Activated CD8-positive, alpha-beta memory T cell treated with anti-CD3 and anti-CD28 coated beads for 24 hours (primary cell): ENCODE data around the gene GABRA4.

Experiments used
- DNase-seq: peaks from one replicate; pipeline ENCODE4 v3.0.0-alpha.2; 2020

Gene GABRA4

DNA sequence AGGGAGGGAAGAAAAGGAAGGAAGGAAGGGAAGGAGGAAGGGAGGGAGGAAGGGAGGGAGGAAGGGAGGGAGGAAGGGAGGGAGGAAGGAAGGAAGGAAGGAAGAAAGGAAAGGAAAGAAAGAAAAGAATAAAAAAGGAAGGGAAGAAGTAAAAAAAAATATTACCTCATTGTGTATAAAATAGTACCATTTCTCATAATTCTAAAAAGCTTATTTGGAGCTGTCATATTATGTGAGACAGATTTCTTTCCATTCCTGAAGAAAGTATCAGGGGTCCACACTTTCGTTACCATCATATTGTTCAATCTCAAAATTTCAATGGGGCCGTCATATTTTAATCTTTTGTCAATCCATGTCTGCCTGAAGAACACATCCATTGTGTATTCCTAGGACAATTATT is 16.1 kb downstream of the GABRA4 start:
- DNase-seq, result no peak

DNA sequence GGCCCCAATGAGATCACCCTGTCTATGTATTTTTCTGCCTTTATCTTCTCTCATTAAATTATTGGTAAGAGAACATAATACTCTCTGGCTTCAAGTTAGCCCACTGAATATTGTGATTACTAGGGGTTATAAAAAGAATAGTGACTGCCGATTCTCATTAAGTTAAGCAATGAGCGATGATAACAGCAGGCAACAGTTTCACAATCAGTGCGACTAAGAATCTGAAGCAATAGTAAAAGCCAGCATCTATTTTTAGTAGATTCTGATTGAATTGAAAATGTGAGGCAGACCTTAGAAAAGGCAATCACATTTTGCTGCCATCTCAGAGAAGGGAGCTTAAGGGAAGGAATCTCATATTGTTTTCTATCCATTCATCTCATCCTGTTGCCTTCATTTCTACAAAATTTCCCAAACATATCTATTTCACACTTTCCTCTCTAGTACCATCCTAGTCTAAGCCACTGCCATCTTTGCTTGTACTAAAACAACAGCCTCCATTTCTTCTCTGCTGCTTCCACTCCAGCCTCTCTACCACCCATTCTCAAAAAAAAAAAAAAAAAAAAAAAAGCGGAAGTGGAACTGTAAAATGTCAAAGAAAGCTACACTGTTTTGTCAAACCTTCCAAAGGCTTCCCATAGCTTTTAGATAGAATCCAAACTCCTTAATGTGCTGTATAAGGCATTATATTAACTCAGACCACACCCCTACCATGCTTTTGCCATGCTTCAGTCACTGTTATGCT is 17.4 kb downstream of the GABRA4 start:
- DNase-seq, result no peak

DNA sequence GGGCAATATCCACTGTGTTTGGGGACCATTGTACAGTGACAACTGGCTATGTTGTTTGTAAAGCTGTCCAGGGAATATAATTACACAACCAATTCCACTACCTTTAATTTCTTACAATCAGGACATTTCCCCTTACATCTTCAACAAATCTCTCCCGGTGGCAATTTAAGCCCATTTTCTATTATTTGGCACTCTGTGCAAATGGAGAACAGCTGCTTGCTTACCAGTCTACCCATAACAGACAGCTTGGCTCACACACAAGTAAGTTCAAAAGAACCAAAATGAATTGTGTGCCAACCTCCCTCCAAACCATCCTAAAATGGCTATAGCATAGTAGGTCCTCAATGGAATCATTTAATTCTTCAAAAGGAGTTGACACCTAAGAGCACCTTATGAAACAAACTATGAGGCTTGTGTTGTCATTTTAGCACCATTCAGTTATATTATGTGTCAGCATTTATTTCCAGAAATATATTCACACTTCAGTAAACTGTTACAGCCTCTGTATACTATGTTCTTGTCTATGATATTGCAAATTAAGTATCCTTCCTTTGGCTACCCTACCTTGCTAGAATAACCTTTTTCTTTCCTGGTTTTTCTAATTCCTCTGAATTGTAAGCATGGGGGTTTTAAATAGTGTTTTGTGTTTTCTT is 18.4 kb downstream of the GABRA4 start:
- DNase-seq, result no peak

DNA sequence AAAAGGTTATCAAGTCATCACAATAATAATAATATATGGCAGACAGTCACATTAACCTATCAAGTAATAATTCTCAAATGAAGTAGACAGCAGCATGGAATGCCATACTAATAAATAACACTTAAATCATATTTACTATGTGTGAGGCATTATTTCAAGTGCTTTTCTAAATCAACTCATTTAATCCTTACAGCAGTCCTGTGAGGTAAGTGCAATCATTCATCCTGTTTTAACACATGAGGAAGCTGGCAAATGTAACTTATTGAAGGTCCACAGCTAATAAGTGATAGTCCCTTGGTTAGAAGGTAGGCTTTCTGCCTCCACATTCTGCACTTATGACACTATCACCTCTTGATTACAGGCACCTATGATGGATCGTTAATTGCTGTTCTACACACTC is 24.5 kb downstream of the GABRA4 start:
- no peak for DNase-seq

DNA sequence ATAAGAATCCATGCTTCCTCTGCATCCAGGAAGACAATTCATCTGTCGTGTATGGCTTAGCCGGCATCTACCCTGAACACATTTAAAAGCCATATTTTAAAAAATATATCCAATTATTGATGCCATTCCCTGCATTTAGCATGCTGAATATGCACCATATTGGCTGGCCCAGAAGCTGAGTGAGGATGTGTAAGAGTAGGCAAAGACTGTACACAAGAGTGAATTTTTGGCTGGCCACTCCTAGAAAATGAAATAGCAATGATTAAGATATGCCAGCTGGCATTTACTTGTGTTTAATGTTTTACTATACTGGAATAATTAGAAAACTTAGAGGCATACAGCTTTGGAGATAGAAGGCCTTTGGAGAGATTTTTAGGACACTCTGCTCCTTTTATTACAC is 25.8 kb downstream of the GABRA4 start:
- no peak for DNase-seq

DNA sequence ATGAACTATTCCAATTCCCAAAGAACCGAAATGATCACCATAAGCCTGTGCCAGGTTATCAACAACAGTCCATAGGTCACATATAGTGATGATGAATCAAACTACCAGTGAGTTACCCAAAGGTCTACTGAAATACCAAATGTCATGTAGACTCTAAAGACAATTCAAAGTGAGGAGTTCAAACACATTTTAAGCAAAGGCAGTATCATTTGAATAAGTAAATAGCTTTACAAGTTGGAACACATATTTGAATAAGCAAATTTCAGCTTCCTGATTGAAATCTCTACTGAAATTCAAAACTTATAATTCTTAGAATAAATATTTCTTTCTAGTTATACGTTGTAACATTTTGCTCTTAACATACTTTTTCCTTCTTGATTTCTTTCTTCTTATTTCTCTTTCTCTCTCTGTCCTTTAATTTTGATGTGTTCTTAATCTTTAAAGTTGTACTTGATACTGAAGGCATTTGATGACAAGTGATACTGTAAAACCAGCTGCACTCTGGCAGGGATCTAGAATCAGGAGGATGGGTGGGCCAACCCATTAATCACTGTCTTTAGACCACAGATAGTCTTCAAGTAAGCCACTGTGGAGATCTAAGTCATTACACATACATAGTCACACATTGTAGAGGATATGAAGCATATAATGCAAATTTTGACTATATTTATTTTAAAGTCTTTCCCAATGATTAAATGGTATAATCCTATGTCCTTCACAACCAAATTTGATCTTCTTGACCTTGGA is 34.5 kb downstream of the GABRA4 start:
- no peak for DNase-seq

DNA sequence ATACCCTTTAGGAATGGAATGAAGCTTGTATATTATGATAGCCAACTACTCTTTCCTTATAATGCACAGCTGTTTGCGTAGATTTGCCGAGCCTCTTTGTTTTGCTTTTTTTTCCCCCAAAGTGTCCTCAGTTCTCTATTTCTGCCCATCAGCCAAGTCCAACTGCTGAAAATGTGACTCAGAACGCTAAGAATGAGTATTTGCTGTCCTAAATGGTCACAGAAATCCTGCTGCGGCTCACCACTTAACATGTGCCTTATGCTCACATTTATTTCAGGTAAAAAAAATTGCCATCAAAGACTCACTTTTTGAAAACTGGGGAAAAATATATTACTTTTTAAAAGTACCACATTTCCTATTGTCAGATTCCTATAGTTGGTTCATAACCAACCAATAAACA is 36.9 kb downstream of the GABRA4 start:
- no peak for DNase-seq

DNA sequence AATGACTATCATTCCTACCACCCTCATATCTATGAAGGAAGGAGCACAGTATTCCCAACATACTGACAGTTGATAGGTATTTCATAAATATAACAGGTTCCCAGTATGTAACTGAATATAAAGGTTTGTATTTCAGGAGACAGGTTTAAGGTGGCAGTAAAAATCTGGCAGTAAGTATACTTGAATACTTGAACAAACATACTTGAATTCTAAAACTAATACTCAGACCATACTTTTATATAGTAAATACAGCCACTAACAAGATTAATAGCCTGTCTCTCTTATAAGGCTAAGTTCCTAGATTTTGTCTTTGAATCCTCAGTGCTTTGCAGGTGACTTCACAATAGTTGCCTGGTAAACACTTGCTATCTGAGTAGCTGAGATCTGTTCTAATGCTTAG is 37.8 kb downstream of the GABRA4 start:
- DNase-seq, result no peak

DNA sequence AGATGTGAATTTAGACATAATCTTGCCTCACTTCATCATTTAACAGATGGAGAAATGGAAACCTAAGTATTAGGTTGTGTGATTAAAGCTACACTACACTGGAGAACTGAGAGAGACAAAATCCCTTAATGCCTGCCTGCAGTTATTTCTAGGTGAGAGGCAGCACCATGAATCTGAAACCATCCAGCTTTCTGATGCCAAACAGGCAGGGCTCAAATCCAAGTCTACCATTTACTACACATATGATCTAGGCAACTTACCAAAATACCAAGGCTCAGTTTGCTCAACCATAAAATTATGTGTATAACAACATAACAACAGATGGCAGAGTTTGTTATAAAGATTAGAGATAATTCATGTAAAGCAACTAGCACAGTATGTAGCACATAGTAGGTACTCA is 38.7 kb downstream of the GABRA4 start:
- DNase-seq, result no peak

DNA sequence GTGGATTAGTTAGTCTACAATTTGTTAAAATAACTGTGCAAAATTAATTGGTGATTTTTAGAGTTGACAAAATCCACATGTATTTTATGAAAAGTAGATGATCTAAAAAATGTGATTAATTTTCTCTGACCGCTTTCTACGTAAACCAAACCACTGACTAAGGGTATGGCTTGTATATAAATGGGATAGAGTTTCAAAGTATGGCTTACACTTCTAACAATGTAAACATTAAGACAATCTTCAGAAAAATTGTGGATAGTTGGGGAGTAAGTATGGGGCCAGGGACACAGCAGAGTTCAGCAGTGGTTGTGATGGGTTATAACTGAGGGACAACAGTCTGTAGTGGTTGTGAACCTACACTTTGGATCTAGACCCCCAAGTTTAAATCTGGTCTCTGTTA is 39.8 kb downstream of the GABRA4 start:
- DNase-seq, result no peak

DNA sequence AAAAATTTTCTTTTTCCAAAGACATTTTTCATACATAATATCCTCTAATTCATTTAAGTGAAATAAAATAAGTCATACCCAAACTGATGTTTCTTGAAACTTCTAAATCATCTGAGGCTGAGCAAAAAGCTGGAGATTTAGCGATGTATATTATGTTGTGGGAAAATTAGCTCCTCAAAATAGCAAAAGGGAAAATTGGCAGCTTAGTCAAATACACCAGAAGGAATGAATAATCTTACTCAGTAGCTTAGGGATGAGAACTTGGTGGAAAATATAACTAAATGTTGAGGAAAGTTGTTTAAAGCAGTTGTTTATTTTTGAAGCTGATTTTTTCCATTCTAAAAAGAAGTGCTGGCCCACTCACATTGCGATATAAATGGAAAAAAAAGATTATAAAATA is 40.9 kb downstream of the GABRA4 start:
- DNase-seq, result no peak

DNA sequence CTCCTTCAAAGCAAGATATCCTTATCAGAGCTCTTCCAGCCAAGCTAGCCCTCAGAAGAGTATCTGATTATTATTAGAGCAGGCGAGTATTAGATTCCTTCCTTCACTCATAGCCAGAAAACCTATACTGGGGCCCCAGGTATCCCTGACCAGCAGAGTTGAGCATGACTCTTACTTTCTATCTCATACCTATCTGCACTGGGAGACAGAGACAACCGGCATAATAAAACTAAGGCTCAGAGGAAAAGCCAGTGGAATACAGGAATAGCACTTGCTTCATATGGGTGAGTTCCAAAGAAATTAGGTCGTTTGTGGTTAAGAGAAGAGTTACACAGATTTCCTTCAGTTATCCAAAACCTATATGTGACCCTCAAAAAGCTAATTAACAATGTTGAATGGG is 42.6 kb downstream of the GABRA4 start:
- DNase-seq, result no peak

DNA sequence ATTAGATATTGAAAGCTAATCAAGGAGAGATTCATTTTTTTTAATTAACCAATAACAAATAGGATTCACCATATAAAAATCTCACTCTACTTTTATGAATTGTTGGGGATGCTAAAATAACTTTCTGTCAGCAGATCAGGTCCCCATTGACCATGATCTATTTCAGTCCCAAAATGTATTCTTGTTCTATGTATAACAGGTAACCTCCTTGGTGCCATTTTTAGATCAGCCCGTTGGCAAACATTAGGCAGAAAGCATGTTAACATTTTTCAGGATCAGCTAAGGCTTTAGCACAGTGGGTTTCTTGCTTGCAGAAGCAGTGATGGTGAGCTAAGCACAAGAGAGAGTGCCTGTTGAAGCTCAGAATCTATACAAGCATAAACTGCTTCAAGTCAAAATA is 43.6 kb downstream of the GABRA4 start:
- no peak for DNase-seq

DNA sequence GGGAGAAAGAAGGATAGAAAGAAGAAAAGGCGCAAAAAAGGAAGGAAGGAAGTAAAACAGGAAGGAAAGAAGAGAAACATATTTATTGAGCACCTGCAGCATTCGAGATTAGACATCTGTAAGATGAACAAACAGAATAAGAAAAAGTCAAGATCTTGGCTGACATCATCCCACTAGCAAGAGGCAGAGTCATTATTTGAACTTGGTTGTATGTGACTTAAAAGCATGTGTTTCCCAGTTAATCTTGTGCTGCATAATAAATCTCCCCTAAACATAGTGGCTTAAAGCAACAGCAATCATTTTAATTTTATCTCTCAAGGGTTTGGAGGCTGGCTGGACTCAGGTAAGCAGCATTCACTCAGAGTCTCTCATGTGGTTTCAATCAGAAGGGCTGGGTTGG is 45.8 kb downstream of the GABRA4 start:
- no peak for DNase-seq

DNA sequence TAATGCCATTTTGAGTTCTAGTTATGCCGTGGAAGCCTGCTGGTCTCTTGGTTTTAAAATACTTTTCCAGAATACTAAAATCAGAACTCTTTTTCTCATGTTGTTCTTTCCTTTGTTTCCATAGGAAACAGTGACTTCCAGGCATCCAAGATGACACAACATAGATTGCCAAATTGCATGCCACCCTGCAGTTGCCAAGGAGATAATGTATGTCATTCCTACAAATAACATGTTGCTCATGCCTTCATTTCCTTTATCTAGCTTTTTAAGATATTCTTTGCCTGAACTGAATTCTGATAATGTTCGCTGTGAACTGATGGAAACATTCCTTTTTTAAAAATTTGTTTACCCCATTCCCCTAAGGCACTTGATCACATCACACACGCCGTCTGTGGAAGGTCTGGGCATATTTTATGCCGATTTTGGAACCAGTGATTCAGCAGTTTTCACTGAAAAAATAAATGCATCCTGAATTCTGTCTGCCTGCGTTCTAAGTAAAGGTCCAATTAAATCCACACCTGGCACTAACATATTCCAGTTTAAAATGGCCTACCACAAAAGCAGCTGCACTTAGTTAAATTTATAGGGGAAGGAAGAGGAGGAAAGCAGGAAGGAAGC is 46.4 kb downstream of the GABRA4 start:
- DNase-seq, result no peak

DNA sequence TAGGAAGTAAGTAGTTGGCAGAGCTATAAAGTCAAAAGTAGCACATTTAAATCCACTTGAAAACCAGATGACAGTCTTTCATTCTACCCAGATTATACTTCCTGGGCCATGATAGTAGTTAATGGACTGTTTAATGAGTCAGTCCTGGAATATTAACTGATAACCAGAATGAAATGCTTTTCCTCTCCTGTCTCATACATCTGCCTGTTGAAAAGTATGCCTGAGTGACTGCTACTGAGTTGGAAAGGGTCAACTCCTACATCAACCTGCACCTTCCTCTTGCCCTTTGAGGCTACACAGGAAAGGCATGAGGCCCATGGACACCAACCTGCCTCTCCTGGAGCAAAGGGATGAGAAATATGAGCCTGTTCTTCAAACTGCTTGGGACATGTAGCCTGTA is 48.3 kb downstream of the GABRA4 start:
- DNase-seq, result no peak

DNA sequence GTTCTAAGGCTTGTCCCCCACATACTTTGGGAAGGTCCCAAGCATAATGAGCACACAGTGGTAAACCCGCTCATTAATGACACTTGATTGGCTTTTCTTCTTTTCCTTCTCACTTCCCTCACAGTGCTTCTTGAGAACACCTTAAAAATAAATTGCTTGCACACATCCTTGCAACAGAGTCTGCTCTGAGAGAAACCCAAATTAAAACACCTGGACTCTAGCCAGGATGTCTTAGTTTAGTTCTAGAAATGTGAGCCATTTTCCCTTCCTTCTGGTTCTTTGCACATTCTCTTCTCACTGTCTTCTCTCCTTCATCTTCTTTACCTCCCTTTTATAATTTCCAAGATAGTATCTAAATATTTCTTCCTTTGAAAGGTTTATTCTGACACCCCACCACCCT is 49.0 kb downstream of the GABRA4 start:
- DNase-seq, result no peak

DNA sequence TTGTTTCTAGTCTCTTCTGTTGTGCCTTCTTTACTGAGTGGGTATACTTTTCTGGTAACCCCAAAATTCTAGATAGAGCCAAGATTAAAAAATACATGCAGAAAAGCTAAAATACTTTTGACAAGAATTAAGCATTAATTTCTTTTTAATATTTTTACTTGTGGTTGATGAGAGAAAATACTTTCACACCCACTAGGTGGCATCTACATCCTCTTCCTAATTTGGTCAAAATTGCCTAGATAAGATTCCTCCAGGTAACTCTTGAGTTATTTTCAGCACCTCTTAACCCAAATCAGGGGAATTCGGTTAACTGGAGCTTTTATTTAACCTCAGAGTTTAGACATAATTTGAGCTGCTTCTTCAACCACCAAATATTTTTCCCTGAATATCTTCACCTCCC is 55.9 kb downstream of the GABRA4 start:
- no peak for DNase-seq

DNA sequence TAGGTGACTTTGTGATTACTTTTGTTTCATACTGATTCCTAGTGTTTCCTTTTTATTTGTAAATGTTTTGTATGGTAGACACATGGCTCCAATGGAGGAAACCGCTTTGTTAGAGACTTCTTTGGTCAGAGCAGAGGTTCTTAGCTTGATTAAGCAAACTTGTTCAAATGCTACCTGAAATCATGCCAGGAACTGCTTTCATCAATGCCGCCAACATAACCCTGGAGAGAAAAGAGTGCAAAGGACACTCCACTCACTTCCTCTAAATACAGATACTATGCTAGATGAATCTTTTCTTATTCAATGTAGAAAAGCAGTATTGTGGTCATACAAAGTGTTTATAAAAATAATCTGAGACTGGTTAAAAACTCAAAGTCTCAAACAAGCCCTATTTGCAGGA is 58.7 kb downstream of the GABRA4 start:
- no peak for DNase-seq

DNA sequence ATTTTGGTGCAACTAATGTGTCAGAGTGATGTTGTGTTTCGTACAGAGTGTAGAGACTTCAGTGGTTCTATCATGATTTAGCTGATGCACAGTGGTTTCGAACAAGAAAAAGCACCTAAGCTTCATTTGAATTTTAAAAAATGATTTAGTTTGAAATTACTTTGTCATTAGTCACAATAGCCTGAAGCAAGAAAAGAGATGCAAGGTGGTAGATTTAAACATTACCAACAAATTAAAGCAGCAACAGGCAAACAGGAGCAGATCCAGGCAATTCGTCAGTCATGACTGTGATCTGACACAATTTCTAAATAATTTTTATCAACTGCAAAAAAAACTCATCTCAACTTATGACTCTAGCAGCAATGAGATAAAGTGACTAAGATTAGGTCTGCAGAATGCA is 59.7 kb downstream of the GABRA4 start:
- DNase-seq, result no peak

DNA sequence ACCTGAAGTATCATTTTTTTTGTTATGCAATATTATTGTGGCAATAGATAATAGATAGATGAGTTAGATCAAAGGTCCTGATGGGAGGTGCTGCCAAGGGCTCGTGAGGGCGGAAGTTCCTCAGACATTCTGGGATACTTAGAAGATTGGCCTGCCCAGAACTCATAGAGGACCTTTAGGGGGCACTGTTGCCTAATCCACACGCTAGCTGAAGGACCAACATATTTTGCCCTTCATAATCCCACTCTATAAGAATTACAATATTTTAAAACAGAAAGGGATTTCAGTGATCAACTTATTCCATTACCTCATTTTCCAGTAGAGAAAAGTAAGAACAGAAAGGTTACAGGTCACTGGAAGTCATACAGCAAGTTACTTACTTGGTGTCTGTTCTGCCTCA is 61.4 kb downstream of the GABRA4 start:
- no peak for DNase-seq

DNA sequence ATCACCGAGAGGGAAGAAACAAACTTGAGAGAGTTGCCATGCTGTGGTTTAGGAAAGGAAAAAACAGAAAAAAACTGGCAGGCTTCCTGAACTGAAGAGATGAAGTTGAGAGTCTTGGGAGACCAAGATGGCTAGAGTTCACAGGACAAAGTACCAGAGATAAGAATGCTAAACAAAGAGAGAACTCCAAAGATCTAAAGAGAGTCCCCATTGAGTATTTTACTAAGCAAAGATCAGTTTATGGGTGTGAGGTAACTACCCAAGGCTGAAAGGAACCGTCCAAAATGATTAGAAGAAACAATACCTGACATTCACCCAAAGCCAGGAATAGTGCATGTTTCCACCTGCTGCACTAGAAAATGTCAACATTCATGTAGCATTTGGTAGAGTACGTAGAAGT is 62.5 kb downstream of the GABRA4 start:
- DNase-seq, result no peak

DNA sequence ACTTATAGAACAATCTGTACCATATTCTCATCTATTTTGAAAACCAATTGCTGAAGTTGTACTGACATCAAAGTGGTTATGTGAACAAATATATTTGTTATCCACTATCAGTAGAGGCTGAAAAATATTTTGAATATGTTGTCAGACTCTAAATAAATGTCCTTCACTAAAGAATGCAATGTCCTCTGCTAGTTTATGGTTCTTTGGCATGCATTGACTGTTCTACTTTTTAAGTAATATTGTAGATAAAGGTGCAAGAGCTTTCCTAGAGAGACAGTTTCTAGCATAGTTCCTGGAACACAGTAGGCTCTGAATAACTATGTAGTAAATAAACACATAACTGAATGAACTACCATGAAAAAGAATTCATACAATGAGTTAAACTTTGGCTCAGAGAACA is 66.2 kb downstream of the GABRA4 start:
- no peak for DNase-seq
